Measurements from ENCODE around the gene PCSK7.
"Not testable (repeated sequence)": the region's sequence is repeated elsewhere in the genome, so short reads cannot be mapped to it uniquely, and the experiment has no call there.

GRCh38 chr11:117206859-117207258 is 25.0 kb downstream of the PCSK7 start:
- not testable (repeated sequence) for TF ChIP-seq POLR2A, CTCF (IDR thresholded peaks at IDR 0.05)
